HK-2 (cell line): ENCODE data around the gene FSTL3.

ENCODE experiments used
- DNase-seq: peaks from one replicate; pipeline ENCODE4 v3.0.0-alpha.2; 2018; ENCODE audit not compliant: unreplicated experiment

The FSTL3 gene

DNA sequence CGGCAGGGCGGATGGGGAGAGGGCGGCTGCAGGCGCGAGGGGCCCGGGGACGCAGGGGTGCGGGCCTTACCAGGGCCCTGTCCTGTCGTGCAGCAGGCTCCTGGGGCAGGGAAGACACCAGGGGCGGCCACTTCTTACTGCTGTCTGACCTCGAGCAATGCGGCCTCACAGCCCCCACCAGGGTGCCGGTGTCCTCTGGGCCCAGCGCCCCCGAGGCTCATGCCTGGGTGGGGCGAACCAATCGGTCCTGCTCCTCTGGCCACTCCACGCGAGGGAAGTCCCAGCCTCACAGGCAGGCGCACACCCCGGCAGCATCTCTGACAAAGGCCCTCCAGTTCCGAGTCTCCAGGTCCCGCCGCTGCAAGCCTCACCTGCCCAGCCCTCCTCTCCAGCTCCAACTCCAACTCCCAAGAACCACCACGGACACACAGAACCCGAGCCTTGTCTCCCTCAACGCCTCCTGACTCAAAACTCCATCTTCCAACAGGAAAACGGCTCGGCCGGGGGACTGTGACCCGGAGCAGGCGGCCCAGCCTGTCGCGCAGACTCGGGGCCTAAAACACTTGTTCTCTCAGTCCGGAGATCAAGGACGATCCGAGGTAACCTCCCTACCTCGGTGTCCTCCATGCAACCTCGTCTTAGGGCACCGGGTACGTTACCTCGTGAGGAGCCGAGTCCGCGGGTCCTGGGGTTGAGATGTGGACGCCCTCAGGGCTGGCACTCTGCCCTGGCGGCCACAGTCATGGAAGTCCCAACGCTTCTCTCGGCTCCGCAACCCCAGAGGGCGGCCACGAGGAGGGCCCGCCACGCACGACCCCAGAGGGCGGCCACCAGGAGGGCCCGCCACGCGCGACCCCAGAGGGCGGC lies 30.0 kb upstream of the FSTL3 start:
- no peak for DNase-seq

DNA sequence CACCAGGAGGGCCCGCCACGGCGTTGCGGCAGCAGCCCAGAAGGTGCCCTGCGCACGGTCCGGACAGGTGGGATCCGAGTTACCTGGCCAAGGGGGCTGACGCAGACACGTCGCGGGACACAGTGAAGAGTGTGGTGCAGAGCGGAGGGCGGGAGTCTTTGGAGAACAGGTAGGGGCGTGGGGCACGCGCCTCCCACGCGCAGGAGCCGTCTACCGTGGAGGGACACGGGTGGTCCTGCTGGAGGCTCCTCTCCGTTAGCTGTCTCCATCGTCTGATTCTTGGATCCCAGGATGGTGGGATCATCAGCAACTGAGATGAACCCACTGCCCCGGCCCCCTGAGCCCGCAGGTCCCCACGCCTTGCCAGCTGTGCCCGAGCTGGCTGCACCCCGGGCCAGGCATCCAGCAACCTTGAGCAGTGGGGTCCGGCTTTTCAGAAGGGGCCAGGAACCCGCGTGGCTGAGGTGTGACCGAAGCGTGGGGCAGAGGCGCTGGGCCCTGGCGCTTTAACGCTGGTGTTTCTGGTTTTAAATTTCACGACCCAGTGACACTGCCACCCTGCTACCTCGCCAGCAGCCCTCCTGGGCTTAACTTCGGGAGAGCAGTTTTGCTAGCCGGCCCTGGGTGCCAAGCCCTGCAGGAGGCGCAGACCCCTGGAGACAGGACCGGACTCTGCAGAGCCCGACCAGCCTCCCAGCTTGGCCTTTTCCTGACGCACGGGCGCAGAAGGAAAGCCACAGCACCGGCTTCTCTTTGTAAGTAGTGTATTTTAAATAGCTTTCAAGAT lies 29.2 kb upstream of the FSTL3 start:
- DNase-seq, result no peak

DNA sequence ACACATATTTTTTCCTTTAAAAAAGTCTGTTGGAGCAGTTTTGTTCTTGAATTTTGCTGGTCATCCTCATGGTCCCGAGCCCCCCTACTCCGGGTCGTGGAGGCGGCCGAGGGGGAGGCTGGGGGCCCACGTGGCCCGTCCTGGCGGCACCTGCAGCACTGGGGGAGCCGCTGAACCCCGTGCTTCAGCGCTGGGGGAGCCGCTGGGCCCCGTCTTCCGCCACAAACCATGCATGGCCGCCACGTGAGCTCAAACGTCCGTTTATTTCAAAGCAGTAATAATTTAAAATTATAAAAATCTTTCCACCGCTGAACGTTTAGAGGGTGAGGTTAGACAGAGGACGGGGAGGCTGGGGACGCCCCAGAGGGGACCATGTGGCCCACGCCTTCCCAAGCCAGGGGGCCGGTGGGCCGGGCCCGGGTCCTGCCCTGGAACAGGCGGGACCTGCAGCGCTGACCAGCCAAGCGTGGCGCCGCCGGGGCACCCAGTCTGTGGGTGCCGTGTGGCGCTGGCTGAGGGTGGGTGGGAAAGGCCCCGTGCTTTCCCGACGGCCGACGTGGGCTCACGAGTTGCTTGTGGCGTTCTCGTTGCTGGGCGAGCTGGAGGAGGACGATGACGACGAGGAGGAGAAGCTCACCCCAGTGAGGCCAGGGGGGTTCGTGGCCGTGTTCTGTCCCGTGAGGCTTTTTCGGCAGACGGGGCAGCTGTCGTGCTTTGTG lies 28.5 kb upstream of the FSTL3 start:
- DNase-seq, result no peak

DNA sequence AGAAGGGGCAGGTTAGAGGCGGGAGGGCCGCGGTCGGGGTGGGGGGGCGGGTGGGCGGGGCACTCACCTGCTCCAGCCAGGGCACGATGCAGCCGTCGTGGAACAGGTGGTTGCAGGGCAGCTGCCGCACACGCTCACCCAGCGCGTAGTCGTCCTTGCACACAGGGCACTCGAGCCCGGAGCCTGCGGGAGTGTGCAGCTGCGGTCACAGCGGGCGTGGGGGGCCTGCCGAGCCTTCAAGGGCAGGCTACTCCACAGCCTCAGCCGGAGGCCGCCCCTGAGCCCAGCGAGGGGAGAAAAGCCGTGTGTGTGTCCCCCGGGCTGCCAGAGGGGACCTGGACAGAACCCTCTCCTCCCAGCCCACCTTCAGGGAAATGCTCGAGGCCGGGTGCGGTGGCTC lies 27.9 kb upstream of the FSTL3 start:
- DNase-seq, result no peak

- no peak for DNase-seq
These were observed 27.0 kb upstream of the FSTL3 start for GRCh38 chr19:648904-649801.

DNA sequence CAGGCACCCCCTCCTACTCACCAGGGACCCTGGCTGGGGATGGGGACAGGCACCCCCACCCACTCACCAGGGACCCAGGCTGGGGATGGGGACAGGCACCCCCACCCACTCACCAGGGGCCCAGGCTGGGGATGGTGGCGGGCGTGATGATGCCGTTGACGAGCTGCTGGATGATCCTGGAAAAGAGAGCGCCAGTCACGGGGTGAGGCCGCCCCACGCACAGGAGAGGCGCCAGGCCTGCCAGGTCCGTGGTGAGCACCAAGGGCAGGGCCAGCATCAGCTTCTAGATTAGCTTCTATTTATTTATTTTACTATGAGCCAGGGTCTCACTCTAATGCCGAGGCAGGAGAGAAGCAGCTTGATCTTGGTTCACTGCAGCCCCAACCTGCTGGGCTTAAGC lies 26.1 kb upstream of the FSTL3 start:
- DNase-seq, result no peak

DNA sequence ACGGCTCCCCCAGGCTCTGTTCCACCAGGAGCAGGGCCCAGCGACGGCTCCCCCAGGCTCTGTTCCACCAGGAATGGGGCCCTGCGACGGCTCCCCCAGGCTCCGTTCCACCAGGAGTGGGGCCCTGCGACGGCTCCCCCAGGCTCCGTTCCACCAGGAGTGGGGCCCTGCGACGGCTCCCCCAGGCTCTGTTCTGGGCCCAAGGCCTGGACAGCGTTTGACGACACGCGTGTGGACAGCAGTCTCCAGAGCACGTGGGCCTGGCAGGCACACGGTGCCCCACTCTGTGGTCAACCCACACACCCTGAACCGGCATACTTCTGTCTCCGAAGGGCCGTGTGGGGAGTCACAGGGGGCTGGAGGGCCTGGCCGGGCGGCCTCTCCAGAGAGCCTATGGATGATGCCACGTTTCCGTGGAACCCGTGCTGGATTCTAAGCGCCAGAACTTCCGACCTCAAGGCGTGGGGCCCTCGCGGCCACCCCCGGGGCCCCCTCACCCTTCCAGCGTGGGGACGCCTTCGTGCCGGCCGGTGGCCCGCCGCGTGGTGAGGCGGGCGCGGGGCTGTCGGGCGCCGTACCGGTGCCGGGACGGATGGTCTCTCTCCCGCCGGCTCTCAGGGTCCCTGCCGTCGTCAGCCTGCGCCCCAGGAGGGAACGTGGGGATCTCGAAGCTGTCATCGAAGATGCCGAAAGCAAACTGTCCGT lies 24.9 kb upstream of the FSTL3 start:
- DNase-seq, result no peak

GRCh38 chr19:651991-652390 lies 24.2 kb upstream of the FSTL3 start:
- no peak for DNase-seq

DNA sequence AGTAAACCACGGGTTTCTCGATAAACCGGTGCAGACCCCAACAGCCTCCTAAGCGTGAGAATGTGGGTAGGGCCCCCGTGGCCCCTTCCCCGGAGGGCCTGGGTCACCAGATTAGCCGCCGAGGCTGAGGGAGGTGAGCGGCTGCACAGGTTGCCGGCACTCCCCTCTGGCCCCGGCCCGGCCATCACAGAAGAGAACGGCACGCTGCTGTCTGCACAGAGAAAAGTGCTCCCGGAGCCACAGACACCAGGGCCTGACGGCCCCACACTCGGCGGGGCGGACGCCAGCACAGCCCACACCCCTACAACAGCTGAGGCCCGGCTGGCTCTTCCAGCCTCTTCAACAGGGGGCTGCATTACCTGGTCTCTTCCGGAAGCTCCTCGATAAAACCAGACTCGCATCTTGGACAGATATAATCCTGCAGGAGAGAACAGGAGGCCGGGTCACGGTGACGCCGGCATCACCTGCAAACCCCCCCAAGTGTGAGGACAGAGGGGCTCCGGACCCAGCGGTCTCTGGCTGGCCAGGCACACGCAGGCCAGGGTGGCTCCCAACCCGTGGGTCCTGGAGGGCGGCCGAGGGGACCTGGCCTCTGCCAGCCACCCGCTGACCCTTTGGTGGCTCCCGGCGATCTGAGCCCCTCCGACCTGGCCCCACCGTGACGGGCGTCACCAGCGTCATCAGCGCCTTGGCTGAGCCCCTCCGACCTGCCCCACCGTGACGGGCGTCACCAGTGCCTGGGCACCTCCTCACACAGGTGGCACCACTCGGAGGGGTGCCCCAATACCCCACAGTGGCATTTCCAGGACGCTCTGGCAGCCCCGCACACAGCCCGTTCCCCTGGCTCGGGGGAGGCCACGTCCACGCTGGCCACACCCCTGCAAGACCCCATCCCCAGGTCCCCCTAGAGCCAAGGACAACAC lies 23.5 kb upstream of the FSTL3 start:
- DNase-seq, result no peak

DNA sequence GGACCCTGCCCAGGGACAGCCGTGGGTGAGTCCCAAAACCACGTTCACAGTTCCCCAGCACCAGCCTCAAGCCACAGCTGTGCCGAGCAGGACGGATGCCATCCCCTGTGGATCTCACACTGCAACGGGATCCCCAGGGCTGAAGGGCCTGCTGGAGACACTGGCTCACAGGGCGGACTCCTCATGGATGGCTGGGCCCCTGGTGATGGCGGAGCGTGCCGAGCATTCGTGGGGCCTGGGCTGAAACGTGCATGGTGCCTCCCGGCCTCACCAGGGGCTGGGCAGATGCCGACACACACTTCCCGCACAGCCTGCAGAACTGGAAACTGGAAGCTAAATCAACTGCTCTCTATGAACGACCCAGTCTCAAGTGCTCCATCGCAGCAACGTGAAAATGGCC lies 22.8 kb upstream of the FSTL3 start:
- DNase-seq, result no peak

DNA sequence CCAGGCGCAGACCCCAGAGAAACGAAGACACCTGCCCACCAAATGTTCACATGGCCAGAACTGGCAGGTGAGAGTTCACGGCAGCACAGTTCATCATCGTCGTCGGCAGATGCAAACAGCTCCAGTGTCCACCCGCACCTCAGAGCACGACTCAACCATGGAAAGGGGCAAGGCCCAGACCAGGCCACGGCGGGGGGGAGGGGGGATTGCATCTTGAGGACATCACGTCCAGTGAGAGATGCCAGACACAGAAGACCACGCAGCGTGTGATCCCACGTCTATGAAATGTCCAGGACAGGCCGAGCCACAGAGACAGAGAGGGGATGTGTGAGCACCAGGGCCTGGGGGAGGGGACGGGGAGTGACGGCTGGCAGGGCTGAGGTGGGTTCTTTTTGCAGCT lies 20.5 kb upstream of the FSTL3 start:
- no peak for DNase-seq

GRCh38 chr19:656751-657559 lies 19.2 kb upstream of the FSTL3 start:
- DNase-seq, result no peak

DNA sequence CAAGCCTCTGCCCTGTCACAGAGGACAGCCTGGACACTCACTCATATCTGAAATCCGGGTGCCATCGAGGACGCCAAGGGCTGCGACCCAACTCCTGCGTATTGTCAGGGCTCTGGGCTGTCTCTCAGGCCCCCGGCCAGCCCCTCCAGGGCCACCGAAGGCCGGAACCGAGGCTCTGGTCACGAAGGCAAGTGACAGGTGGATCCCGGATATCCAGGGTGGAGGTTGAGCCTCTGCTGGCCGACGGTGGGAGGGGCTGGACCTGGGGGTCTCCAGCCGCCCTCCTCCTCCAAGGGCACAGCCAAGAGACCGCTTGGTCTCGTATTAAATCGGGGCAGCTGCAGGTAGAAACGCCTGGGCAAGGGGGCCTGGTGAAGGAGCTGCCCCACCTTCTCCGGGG lies 18.6 kb upstream of the FSTL3 start:
- DNase-seq, result no peak

DNA sequence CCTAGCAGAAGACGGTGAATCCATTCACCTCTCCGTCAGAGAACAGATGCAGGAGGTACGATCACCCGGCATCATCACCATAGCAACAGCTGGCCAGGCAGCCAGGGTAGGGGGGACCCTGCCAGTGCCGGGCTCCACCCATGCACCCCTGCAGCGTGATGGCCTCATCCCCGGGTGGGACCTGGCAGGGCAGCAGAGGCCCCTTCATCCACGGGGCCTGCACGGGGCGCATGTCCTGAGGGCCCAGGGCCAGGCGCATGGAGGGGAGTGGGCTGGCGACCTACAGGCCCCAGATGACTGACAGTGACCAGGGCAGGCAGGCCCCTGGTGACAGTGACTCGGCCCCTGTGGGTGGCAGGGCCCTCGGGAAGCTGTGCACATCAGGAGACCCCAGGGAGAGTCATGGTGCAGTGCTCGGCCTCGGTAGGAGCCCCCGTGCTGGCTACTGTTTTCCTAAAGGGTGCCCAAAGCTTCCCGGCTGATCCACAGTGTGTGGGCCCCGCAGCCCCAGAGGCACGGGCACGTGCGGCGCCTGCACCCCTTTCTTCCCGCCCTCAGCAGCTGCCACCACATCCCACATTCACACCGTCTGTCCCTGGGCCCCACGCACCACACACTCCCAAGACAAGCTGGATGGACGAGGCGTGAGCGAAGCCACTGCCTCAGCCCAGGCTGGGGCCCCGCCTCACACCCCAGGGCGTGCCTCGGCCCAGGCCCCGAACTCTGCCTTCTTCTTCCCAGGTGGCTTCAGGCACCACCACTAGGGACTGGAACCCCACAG lies 17.9 kb upstream of the FSTL3 start:
- no peak for DNase-seq

- DNase-seq, result no peak
These were observed 17.0 kb upstream of the FSTL3 start for GRCh38 chr19:658916-659839.

DNA sequence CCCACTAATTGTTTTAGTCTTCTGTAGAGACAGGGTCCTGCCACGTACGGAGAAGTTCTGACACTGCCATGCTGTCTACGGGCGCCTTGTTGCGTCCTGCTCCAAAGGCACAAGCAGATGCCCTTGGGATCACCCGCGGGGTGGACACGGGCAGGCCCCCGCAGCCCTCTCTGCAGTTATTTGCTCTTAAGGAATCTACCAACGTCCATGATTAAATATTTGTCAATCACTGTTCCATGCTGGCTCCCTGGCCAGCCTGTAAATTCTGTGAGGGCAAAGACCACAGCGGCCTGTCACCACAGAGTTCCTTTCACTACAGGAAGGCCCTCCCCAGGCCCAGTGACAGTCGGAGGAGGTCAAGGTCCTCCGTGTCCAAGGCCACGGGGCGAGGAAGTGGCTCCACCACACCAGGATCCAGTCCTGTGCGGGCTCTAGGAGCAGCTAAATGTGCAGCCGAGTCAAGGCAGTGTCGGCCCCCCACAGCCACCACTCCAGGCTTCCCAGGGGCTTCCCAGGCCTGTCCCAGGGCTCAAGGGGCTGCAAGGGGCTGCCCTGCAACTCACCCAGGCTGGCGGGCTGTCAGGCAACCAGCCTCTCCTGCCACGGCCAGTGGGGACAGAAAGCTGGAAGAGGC lies 15.3 kb upstream of the FSTL3 start:
- no peak for DNase-seq
